Glutamatergic neuron (in vitro differentiated cells): ENCODE measurements around the gene KRTAP10-2. TPM values are rescaled to one million over a fixed set of nuclear protein-coding genes. Genes with fewer than 3 reads are reported as not detected.

Experiments used
- DNase-seq: peaks from one replicate; pipeline ENCODE4 v3.0.0; 2022
- H3K27ac Mint-ChIP-seq: one replicate; pipeline ENCODE4 v1.8.0; 2020; ENCODE audit warnings: mild to moderate bottlenecking, mixed read lengths, inconsistent platforms; ENCODE audit not compliant: unreplicated experiment
- H3K27me3 Mint-ChIP-seq: one replicate; pipeline ENCODE4 v1.8.0; 2020; ENCODE audit warnings: mild to moderate bottlenecking, moderate library complexity, mixed read lengths, inconsistent platforms; ENCODE audit not compliant: unreplicated experiment
- H3K36me3 Mint-ChIP-seq: one replicate; pipeline ENCODE4 v1.8.0; 2020; ENCODE audit warnings: mild to moderate bottlenecking, mixed read lengths, inconsistent platforms; ENCODE audit not compliant: unreplicated experiment
- H3K4me1 Mint-ChIP-seq: one replicate; pipeline ENCODE4 v1.8.0; 2020; ENCODE audit warnings: mild to moderate bottlenecking, low read depth, mixed read lengths, inconsistent platforms; ENCODE audit not compliant: unreplicated experiment
- H3K4me3 Mint-ChIP-seq: one replicate; pipeline ENCODE4 v1.8.0; 2020; ENCODE audit warnings: mild to moderate bottlenecking, mixed read lengths, inconsistent platforms; ENCODE audit not compliant: unreplicated experiment
- H3K9me3 Mint-ChIP-seq: one replicate; pipeline ENCODE4 v1.8.0; 2020; ENCODE audit warnings: mild to moderate bottlenecking, moderate library complexity, mixed read lengths, inconsistent platforms; ENCODE audit not compliant: unreplicated experiment
- CTCF ChIP-seq: fragments of 200-600 bp; sonication (generic); IDR thresholded peaks from one replicate; pipeline ENCODE4 v1.5.0; 2021; ENCODE audit not compliant: partially characterized antibody, unreplicated experiment
- total RNA-seq: library from RNA; stranded (reverse); fragmentation: NEBNext Ultra II Directional; extraction: Animal tissue kit (Norgen Biotek cat#: 25700); gene quantifications from one replicate; pipeline ENCODE4 v1.2.1, GENCODE V29; 2021; ENCODE audit not compliant: unreplicated experiment

Gene KRTAP10-2
- total RNA-seq, 1 donor from 2014 or later = not detected

DNA sequence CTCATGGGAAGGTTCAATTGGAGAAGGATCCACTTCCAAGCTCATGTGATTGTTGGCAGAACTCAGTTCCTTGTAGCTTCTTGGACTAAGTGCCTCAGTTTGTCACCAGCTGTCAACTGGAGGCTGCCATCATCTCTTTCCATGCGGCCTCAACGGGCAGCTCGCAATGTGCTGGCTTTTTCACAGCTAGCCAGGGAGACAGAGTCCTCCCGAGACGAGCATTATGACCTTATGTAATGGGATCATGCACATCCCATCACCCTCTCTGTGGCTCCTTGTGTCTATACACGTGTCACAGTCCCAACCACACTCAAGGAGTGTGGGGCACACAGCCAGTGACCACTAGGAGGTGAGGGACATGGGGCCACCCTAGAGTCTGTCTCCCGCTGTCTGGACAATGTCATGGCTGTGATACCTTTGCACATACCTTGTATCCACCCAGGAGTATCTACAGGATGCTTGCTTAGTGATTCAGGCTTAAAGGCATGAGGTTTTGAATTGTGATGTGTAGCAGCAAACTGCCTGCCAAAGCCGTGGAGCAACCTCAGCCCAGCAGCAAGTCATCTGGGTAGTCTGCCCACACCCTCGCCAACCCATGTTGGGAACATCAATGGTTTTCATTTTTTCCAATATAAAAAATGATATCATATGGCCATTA lies 44.9 kb upstream of the KRTAP10-2 start:
- H3K9me3 Mint-ChIP-seq = peaks cover 12% of the 10 kb centered on the region
- H3K27ac Mint-ChIP-seq = no peak overlapping the region
- peaks cover 10% of the 10 kb centered on the region for H3K4me1 Mint-ChIP-seq
- no peak for DNase-seq
- peaks cover 3% of the 10 kb centered on the region for H3K27me3 Mint-ChIP-seq
- no peak overlapping the region for H3K4me3 Mint-ChIP-seq
- no peak for TF ChIP-seq CTCF
- H3K36me3 Mint-ChIP-seq = peaks cover 6% of the 10 kb centered on the region

GRCh38 chr21:44595524-44595923 lies 44.2 kb upstream of the KRTAP10-2 start:
- H3K36me3 Mint-ChIP-seq = peaks cover 6% of the 10 kb centered on the region
- H3K27ac Mint-ChIP-seq = no peak overlapping the region
- H3K4me1 Mint-ChIP-seq = peaks cover 12% of the 10 kb centered on the region
- no peak for TF ChIP-seq CTCF
- H3K9me3 Mint-ChIP-seq = peaks cover 12% of the 10 kb centered on the region
- no peak for DNase-seq
- no peak overlapping the region for H3K4me3 Mint-ChIP-seq
- H3K27me3 Mint-ChIP-seq = peaks cover 8% of the 10 kb centered on the region

GRCh38 chr21:44594406-44594916 lies 43.2 kb upstream of the KRTAP10-2 start:
- Mint-ChIP-seq H3K27me3 (peaks cover 8% of the 10 kb centered on the region), H3K27ac (no peak overlapping the region), H3K4me1 (peaks cover 12% of the 10 kb centered on the region), H3K9me3 (peaks cover 10% of the 10 kb centered on the region), H3K4me3 (no peak overlapping the region), H3K36me3 (peaks cover 6% of the 10 kb centered on the region)
- DNase-seq = no peak
- no peak for TF ChIP-seq CTCF

DNA sequence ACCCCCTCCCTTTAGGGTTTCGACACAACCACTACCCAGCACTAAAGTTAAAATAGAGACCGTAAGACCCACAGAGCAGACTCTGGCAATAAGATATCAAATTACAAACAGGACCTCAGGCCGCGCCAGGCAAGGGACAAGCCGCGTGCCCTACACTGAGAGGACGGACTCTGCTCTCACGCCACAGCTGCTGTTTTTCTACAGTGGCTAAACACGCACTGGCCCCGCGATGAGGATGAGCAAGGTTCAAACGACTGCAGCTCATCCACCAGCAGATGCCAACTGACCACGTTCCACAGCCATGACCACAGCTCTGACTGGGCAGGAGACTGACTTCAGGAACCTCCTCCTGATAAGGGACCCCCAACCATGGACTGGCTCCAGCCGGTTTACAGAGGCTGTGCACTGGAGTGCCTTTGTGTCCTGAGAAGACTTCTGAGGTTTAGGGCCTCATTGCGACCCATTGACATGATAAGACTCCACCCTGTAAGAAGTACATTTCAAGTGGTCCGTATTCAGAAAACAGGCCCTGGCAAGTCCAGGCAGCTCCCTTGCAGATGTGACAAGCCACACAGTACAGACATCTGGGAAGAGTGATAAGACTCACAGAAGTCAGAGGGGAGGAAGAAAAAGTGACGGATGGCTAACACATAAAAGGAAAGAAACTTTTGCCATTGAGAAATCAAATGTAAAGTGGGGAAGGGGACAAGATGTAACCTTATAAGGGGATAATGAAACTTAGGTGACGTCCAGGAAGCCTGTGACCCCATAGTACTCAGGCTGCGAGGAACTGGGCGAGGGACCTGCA lies 42.5 kb upstream of the KRTAP10-2 start:
- peak overlapping the region; percentile 77 for H3K27ac Mint-ChIP-seq
- TF ChIP-seq CTCF = no peak
- peaks cover 10% of the 10 kb centered on the region for H3K9me3 Mint-ChIP-seq
- H3K36me3 Mint-ChIP-seq = peaks cover 5% of the 10 kb centered on the region
- no peak overlapping the region for H3K4me3 Mint-ChIP-seq
- no peak for DNase-seq
- peaks cover 12% of the 10 kb centered on the region for H3K4me1 Mint-ChIP-seq
- H3K27me3 Mint-ChIP-seq = peaks cover 8% of the 10 kb centered on the region
